ENCODE results near the gene ZMIZ1.
"Not testable (repeated sequence)": the region's sequence is repeated elsewhere in the genome, so short reads cannot be mapped to it uniquely, and the experiment has no call there.

The ZMIZ1 gene

DNA sequence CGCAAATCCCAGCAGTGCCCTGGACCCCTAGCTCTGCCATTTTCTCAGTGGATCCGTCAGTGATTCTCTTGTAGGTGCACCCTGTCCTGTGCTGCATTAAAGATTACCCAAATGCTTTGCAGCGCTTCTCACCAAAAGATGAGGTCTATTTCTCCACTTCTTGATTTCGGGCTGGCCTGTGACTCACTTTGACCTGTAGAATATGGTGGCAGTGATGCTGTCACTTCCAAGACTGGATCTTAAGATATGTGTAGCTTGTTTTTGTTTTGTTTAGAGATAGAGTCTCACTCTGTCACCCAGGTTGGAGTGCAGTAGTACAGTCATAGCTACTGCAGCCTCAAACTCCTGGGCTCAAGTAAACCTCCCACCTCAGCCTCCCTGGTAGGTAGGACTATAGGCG lies 37.0 kb upstream of the ZMIZ1 start:
- no peak for DNase-seq (ENCODE audit: low spot score)

DNA sequence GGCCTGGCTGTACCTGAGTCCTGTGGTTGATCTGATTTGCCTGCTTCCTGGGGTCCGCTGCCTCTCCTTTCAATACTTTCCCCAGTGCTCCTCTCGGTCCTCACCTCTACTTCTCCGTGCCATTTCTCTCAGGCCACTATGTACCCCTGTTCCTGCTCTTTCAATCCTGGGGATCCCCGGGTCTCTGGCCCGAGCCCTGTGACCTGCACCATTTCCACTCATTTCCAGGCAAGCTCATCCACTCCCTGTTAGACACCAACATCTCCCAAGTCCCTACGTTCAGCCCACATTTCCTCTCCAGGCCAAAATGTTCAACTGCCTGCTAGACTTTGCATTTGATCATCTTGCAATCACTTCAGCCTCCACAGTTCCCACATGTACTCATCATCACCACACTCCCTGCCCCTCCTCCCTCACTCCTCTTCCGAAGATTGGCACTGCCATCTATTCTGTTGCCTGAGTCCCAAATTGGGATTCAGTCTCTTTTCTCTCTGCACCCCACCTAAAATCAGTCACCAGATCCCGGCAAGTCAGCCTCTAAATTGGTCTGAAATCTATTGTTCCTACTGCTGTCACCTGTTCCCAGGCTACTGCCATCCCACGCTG lies 34.4 kb upstream of the ZMIZ1 start:
- DNase-seq (ENCODE audit: low spot score): no peak

- DNase-seq (ENCODE audit: low spot score): not testable (repeated sequence)
Measured at GRCh38 chr10:79036416-79036815, 32.4 kb upstream of the ZMIZ1 start.

DNA sequence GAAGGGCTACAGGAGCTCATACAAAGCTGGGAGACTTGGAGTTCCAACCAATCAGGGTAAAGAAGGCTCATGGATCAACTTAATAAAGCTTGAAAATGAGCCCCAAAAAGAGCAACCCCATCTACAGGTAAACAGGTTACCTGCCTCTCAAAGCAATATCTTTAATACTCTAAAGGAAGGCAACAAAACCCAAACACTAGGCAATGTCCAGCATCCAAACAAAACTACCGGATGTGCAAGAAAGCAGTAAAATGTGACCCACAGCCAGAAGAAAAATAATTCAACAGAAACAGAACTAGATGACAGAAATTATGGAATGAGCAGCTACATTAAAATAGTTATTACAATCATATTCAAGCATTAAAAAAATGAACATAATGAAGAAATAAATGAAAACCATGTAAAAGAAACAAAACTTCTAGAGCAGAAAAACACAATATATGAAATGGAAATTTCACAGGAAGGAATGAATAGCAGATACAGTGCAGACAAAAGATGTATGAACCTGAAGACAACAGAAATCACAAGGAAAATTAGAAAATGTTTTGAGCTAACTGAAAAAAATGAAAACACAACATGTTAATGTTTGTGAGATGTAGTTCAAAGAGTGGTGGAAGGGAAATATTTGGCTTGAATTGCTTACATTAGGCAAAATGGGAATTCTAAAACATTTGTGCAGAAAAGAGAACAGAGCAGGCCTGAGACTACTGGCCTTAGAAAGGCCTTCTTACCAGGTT lies 30.5 kb upstream of the ZMIZ1 start:
- no peak for DNase-seq (ENCODE audit: low spot score)

- DNase-seq (ENCODE audit: low spot score): no peak
Measured at GRCh38 chr10:79038841-79039201, 29.9 kb upstream of the ZMIZ1 start.

DNA sequence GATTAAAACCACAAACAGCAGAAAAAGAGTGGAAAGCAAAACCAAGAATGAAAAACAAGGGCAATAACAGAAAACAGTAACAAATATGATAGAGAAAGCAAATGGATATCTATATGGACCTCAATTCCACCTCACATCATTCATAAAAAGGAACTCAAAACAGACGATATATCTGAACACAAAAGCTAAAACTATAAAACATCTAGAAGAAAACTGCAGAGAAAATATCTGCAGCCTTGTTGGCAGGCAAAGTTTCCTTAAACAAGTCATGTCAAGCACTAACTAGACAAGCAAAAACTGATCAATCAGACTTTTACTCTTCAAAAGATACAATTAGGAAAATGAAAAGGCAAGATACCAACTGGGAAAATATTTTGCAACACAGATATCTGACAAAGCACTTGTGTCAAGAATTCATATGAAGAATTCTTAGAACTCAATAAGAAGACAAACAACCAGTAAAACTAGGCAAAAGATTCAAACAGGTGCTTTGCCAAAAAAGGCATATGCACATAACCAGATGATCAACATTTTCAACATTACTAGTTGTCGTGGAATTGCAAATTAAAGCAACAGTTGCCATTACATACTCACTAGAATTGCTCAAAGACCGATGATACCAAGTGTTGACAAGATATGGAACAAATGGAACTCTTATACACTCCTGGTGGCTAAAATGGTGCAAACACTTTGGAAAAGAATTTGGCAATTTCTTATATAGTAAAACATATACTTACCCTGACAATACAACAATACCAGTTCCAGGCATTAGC lies 25.9 kb upstream of the ZMIZ1 start:
- no peak for DNase-seq (ENCODE audit: low spot score)

GRCh38 chr10:79044036-79044632 lies 24.6 kb upstream of the ZMIZ1 start:
- DNase-seq (ENCODE audit: low spot score): no peak

DNA sequence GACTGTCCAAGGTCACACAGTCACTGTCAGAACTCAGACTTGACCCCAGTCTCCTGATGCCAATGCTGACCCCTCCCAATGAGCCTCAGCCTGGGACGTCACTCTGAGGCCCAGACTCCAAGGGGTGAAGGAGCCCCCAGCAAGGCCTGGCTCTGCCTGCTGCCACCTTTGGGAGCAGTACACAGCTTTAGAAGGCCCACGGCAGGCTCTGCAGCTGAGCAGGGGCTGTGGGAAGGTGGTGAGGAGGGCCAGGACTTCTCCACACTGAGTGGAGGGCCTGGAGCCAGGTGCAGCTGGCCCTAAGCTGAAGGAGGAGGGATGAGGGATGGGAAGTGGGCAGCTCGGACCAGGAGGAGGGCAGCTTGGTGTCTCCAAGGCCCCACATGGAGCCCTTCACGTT lies 23.9 kb upstream of the ZMIZ1 start:
- DNase-seq (ENCODE audit: low spot score): no peak

DNA sequence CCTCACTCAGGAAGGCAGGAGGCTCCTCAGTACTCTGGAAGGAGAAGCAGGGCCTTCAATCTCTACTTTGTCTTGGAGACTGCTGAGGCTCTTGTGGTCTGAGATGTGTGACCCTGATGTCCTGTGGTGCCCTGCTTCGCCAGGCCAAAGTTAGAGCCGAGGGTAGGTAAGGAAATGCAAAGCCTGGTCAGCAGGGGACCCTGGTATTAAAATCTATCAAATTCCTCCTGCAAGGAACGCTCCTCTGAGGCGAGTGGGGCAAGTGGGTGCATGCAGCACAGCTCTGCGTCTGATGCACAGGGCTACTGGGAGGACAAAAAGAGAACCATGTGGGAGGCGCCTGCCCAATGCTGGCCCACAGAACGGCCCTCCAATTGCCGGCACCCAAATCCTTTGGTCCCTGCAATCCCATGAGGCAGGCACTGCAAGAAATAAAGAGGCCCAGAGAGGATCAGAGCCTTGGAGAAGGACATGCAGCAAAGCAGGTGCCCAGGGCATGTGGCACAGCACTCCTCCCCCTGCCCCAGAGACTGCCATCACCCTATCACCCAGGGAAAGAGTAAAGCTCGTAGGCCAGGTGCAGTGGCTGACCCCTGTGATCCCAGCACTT lies 23.1 kb upstream of the ZMIZ1 start:
- DNase-seq (ENCODE audit: low spot score): no peak

- no peak for DNase-seq (ENCODE audit: low spot score)
Measured at GRCh38 chr10:79046326-79046725, 22.4 kb upstream of the ZMIZ1 start.

GRCh38 chr10:79046741-79047583 lies 21.8 kb upstream of the ZMIZ1 start:
- no peak for DNase-seq (ENCODE audit: low spot score)

GRCh38 chr10:79047584-79047874 lies 21.2 kb upstream of the ZMIZ1 start:
- DNase-seq (ENCODE audit: low spot score): no peak

DNA sequence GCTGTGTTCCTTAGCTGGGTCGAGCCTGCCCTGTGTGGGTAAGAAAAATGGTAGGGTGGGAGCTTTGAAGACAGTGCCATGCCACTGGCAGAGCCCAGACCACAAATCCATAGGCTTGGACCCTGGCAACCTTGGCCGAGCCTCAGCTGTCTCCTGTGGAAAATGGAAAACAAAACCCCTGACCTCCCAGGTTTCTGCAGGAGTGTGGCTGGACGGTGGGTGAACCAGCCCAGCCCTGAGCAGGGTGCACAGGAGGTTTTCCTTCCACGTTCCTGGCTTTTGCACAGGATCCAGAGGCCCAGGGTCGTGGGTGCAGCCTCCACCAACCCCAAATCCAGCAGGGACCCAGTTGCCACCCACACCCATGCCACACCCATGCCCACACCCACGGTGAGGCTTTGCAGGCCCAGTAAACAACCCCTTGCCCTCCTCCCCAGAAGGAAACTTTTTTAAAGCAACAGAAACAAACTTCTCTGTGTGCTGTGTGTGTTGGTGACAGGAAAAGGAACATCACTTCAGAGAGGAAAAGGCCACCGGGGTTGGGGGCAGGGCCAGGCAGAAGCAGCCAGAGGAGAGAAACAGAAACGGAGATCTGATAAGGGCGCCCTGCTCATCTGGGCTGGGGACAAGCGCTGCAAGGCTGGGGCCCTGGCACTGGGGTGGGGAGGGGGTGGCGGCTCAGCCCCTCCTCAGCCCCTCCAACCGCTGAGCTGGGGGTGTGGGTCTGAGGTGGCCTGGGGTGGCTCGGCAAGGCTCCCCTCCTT lies 20.7 kb upstream of the ZMIZ1 start:
- DNase-seq (ENCODE audit: low spot score): no peak

DNA sequence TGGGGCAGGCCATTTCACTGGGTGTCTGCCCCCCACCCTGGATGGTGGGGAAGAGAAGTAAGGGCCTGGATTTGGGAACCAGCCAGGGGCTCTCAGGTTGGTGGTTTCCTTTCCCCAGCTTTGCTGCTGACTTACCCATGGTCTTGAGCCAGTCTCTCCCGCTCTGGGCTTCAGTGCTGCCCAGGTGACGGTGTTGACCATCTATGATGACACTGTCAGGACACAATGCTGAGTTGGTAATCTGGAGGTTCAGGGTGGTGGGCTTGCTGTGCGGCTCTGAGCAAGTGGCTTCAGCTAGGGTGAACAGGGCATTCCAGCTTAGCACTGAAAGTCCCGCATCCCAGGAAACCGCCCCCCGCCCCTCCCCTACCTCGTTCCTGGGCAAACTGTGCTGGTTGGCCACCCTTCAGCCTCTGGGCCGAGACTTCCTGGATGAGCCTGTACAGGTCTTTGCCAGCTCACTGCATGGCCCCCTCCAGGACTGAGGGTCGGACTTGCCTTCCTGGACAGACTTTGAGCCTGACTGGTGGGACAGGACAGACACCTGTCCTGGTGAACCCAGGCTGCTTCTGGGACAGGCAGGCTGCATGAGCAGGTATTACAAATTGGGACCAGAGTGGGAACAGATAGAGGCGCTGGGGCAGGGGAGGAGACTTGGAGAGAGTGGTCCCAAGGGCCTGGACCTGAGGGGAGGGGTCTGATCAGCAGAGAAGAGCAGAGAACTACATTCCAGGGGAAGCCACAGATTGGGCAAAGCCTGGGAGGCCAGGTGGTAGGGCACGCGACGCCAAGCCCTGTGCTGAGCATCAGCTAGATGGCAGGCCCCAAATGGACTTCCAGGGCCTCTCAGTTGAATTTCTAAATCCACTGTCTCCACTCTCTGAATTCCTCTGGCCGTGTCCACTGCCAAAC lies 19.9 kb upstream of the ZMIZ1 start:
- DNase-seq (ENCODE audit: low spot score): no peak

- DNase-seq (ENCODE audit: low spot score): peak; percentile 37
Measured at GRCh38 chr10:79049931-79050895, 18.6 kb upstream of the ZMIZ1 start.

DNA sequence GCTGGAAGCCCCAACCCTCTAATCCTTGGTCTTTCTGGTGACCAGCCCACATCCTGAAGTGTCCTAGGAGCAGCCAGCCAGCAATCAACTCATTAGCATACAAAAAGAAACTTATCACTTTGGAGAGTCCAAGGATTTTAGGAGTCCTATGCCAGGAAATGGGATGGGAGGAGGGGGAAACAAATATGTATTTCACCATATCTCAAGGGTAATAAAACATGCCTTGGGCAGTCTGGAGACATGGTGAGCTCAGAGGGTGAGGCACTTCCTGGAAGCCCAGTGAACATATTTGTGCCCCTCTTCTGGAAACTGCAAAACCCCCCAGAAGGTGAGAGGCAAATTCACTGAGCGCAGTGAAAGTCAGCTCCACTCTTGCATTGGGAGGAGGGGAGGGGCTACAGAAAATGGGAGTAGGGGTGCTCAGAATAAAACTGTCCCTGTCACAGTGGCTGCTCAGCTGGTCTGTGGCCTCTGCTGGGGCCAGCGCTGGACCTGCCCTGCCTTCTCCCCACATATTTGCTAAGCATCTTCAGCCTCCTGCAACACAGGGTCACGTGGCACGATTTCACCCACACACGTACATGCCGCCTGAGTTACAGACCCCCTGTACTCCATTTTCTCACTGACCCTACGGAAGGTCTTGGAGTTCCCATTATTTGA lies 17.7 kb upstream of the ZMIZ1 start:
- DNase-seq (ENCODE audit: low spot score): no peak

- no peak for DNase-seq (ENCODE audit: low spot score)
Measured at GRCh38 chr10:79051766-79052165, 17.0 kb upstream of the ZMIZ1 start.

Data from AG08396 (cell line).